Endothelial cell of umbilical vein (primary cell): ENCODE measurements around the gene MLEC. TPM values are rescaled to one million over a fixed set of nuclear protein-coding genes. Genes with fewer than 3 reads are reported as not detected.

Experiments
- BruUV-seq: library from RNA; stranded (reverse); fragments of 400-500 nt; replicated peaks from 2 replicates; lab custom pipeline; 2021; lab: Mats Ljungman, UMichigan
- CTCF ChIA-PET: fragments of 300-600, 350-600 bp; sonication (Branson Sonifier 250); formaldehyde crosslinking; loops from one replicate; lab custom pipeline; 2021; ENCODE audit warnings: antibody characterized with exemption, inconsistent platforms; lab: Charles Lee
- POLR2A ChIA-PET: fragments of 300-600, 350-600 bp; sonication (Branson Sonifier 250); formaldehyde crosslinking; loops from one replicate; lab custom pipeline; 2021; ENCODE audit warnings: antibody characterized with exemption, inconsistent platforms; lab: Charles Lee
- DNase-seq: peaks from one replicate; pipeline ENCODE4 v3.0.0-alpha.2; 2011; ENCODE audit warnings: low read depth, low spot score
- FAIRE-seq: peaks from 2 replicates; lab custom pipeline; 2011; peaks lifted over from hg19 to GRCh38; lab: Jason Lieb, UNC
- H2AFZ ChIP-seq: 2 replicates; pipeline ENCODE4 v1.6.0; 2012; ENCODE audit warnings: low read depth, low read length, control low read depth, inconsistent platforms
- H3K27ac ChIP-seq: 2 replicates; pipeline ENCODE4 v1.5.1; 2011; ENCODE audit warnings: low read depth, mild to moderate bottlenecking, control low read depth, low read length, moderate library complexity; ENCODE audit not compliant: insufficient read depth
- H3K27me3 ChIP-seq, 2 experiments: 2 replicates each; pipeline versions ENCODE4 v1.6.0 to v1.6.1; 2011; ENCODE audit warnings: low read length in 2 of 2, mixed read lengths in 1 of 2; ENCODE audit not compliant: control insufficient read depth in 2 of 2, insufficient read depth in 2 of 2
- H3K36me3 ChIP-seq, 2 experiments: 2 replicates in 1 of 2; 3 replicates in 1 of 2; pipeline ENCODE4 v1.5.1; 2011; ENCODE audit warnings: low read length in 2 of 2, mild to moderate bottlenecking in 1 of 2, moderate library complexity in 1 of 2; ENCODE audit not compliant: control insufficient read depth in 2 of 2, insufficient read depth in 2 of 2; ENCODE audit errors: extremely low read depth in 1 of 2
- H3K4me1 ChIP-seq: 3 replicates; pipeline ENCODE4 v1.5.1; 2011; ENCODE audit warnings: mild to moderate bottlenecking, low read length; ENCODE audit not compliant: control insufficient read depth, insufficient read depth; ENCODE audit errors: extremely low read depth
- H3K4me2 ChIP-seq: 2 replicates; pipeline ENCODE4 v1.6.1; 2011; ENCODE audit warnings: low read length, control low read depth, mixed read lengths; ENCODE audit not compliant: insufficient read depth
- H3K4me3 ChIP-seq, 3 experiments: fragments of 200-600 bp in 1 of 3; sonication (generic), shearing (Covaris generic) in 1 of 3; replicated peaks in 1 of 3; 2 replicates each; pipeline ENCODE4 v1.5.1; 2011 to 2016; ENCODE audit warnings: control low read depth in 3 of 3, low read length in 3 of 3, mild to moderate bottlenecking in 2 of 3, inconsistent platforms in 1 of 3, low read depth in 1 of 3, moderate library complexity in 1 of 3; ENCODE audit not compliant: insufficient read depth in 1 of 3
- H3K79me2 ChIP-seq: 2 replicates; pipeline ENCODE4 v1.6.0; 2012; ENCODE audit warnings: low read length, inconsistent platforms; ENCODE audit not compliant: control insufficient read depth, insufficient read depth
- H3K9ac ChIP-seq: replicated peaks from 2 replicates; pipeline ENCODE3; 2011; ENCODE audit warnings: low read length, control low read depth; ENCODE audit not compliant: insufficient read depth; ENCODE audit errors: extremely low read depth
- H3K9me1 ChIP-seq: replicated peaks from 3 replicates; pipeline ENCODE4 v1.6.0; 2011; ENCODE audit warnings: mild to moderate bottlenecking, low read length; ENCODE audit not compliant: control insufficient read depth, insufficient read depth; ENCODE audit errors: extremely low read depth
- H3K9me3 ChIP-seq: replicated peaks from 2 replicates; pipeline ENCODE4 v1.5.1; 2012; ENCODE audit warnings: low read length, inconsistent platforms; ENCODE audit not compliant: control insufficient read depth, insufficient read depth
- H4K20me1 ChIP-seq: replicated peaks from 2 replicates; pipeline ENCODE3; 2011; ENCODE audit warnings: mild to moderate bottlenecking, low read length; ENCODE audit not compliant: control insufficient read depth, insufficient read depth; ENCODE audit errors: extremely low read depth
- EZH2 ChIP-seq: IDR thresholded peaks from 2 replicates; pipeline ENCODE4 v1.6.1; 2012; ENCODE audit warnings: borderline replicate concordance, low read depth, mild to moderate bottlenecking, moderate library complexity, low read length, inconsistent platforms; ENCODE audit not compliant: severe bottlenecking
- FOS ChIP-seq: IDR thresholded peaks from 2 replicates; pipeline ENCODE4 v1.6.1; 2011; ENCODE audit warnings: mild to moderate bottlenecking, low read length, moderate library complexity, borderline replicate concordance; ENCODE audit not compliant: insufficient read depth
- GATA2 ChIP-seq: IDR thresholded peaks from 2 replicates; pipeline ENCODE4 v1.7.0; 2011; ENCODE audit warnings: low read depth, mild to moderate bottlenecking, moderate library complexity, mixed read lengths, low read length; ENCODE audit not compliant: insufficient read length, insufficient read depth
- JUN ChIP-seq: IDR thresholded peaks from 2 replicates; pipeline ENCODE4 v1.6.1; 2011; ENCODE audit warnings: borderline replicate concordance, low read depth; ENCODE audit not compliant: insufficient read length, insufficient read depth
- MYC ChIP-seq: IDR thresholded peaks from one replicate; pipeline ENCODE4 v1.6.1; 2011; ENCODE audit warnings: mild to moderate bottlenecking, low read depth, low read length
- POLR2A ChIP-seq: IDR thresholded peaks from 2 replicates; pipeline ENCODE4 v1.6.1; 2012; ENCODE audit warnings: low read depth, mild to moderate bottlenecking, control low read depth, low read length
- POLR2AphosphoS5 ChIP-seq: IDR thresholded peaks from 2 replicates; pipeline ENCODE4 v1.6.1; 2012; ENCODE audit warnings: low read depth, mild to moderate bottlenecking, control low read depth, low read length, moderate library complexity; ENCODE audit not compliant: insufficient read depth
- dilution Hi-C: fragments of 300-500 bp; cut with MboI; formaldehyde crosslinking; loops from one replicate; pipeline ENCODE4 v1.15.0; 2019; ENCODE audit warnings: low sequenced_read_pairs; ENCODE audit not compliant: extremely low pct_ligation_motif_present
- intact Hi-C: fragments of 100-400 bp; cut with micrococcal nuclease; formaldehyde crosslinking; loops from one replicate; pipeline ENCODE4 v1.10.0; 2022
- polyA plus RNA-seq, 4 experiments: library from polyadenylated mRNA; depleted of rRNA in 3 of 4; stranded (reverse) in 3 of 4; unstranded in 1 of 4; fragments of >200 nt; gene quantifications; 2 replicates each; pipeline versions ENCODE4 v1.2.1 to v1.2.3, GENCODE V29; 2011 to 2012; ENCODE audit warnings: missing spikeins in 1 of 4
- total RNA-seq: library from RNA; stranded (reverse); gene quantifications from 2 replicates; pipeline ENCODE4 v1.2.3, GENCODE V29; 2021
- TF ChIP-seq, protein P1 (sequence below), 2 donors: IDR thresholded peaks; 1 replicate in 1 of 2; 2 replicates in 1 of 2; pipeline ENCODE4 v1.5.1; 2011; ENCODE audit warnings: low read length in 2 of 2, mild to moderate bottlenecking in 2 of 2, moderate library complexity in 2 of 2, control low read depth in 1 of 2, inconsistent platforms in 1 of 2, low read depth in 1 of 2; ENCODE audit not compliant: insufficient read depth in 1 of 2; ENCODE audit errors: extremely low read depth in 1 of 2
- TF ChIP-seq, protein P2 (sequence below): IDR thresholded peaks from 2 replicates; pipeline ENCODE4 v1.6.1; 2011; ENCODE audit not compliant: insufficient read depth, insufficient read length

Gene MLEC
- total and polyA plus RNA-seq, 2 donors (not counting 3 experiments of a cell fraction or from before 2014, with no cell fraction given) = 28.4 to 144 TPM

DNA sequence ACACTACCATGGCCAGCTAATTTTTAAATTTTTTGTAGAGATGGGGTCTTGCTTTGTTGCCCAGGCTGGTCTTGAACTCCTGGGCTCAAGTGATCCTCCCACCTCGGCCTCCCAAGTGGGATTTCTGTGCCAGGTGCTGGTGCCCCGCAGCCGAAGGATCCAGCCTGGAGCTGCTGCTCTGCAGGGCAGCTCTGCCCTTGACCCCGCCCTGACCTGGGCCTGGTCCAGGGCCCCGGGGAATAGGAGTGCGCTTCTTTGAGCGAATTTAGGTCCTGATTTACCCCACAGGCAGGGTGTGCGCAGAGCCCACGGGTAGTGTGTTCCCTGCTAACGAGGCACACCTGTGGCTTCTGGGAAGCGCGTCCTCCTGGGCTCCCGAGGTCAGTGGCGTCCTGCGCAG, 53.9 kb downstream of the MLEC start:
- Histone ChIP-seq H3K4me3 (no peak overlapping the region), H3K79me2 (no peaks in the 10 kb centered on the region), H3K27me3 (no peaks in the 10 kb centered on the region), H3K27ac (no peak overlapping the region), H3K4me1 (no peaks in the 10 kb centered on the region), H2AFZ (no peak overlapping the region), H3K36me3 (no peaks in the 10 kb centered on the region), H3K9ac (no peak overlapping the region), H3K4me2 (no peak overlapping the region), H3K9me3 (no peaks in the 10 kb centered on the region), H4K20me1 (no peaks in the 10 kb centered on the region), H3K9me1 (no peaks in the 10 kb centered on the region)
- DNase-seq = no peak
- POLR2A ChIA-PET = no interaction called here
- TF ChIP-seq GATA2 (no peak), POLR2AphosphoS5 (no peak), JUN (no peak), POLR2A (no peak), FOS (no peak), MYC (no peak), EZH2 (no peak)
- TF ChIP-seq, protein P1, sequence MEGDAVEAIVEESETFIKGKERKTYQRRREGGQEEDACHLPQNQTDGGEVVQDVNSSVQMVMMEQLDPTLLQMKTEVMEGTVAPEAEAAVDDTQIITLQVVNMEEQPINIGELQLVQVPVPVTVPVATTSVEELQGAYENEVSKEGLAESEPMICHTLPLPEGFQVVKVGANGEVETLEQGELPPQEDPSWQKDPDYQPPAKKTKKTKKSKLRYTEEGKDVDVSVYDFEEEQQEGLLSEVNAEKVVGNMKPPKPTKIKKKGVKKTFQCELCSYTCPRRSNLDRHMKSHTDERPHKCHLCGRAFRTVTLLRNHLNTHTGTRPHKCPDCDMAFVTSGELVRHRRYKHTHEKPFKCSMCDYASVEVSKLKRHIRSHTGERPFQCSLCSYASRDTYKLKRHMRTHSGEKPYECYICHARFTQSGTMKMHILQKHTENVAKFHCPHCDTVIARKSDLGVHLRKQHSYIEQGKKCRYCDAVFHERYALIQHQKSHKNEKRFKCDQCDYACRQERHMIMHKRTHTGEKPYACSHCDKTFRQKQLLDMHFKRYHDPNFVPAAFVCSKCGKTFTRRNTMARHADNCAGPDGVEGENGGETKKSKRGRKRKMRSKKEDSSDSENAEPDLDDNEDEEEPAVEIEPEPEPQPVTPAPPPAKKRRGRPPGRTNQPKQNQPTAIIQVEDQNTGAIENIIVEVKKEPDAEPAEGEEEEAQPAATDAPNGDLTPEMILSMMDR (IDR thresholded peaks at IDR 0.05; ENCODE audit: extremely low read depth in 1 of 2, insufficient read depth in 1 of 2, low read depth in 1 of 2, low read length in 2 of 2) = no peak
- TF ChIP-seq, protein P2, sequence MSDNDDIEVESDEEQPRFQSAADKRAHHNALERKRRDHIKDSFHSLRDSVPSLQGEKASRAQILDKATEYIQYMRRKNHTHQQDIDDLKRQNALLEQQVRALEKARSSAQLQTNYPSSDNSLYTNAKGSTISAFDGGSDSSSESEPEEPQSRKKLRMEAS = no peak
- no peak for FAIRE-seq
- BruUV-seq = no TSS peak
- intact Hi-C loops = no loop called here
- dilution Hi-C loops = no loop called here
- CTCF ChIA-PET = no interaction called here
